Uterus (tissue), 2 donors: ENCODE results near the gene SCG2.

Experiments used
- CTCF ChIP-seq, 4 experiments: fragments of 200-600 bp in 2 of 4; fragments of 450-650 bp in 2 of 4; sonication (generic) in 2 of 4; IDR thresholded peaks; one replicate each; pipeline ENCODE4 v1.5.1; 2016 to 2019; ENCODE audit warnings: antibody characterized with exemption in 4 of 4, mild to moderate bottlenecking in 2 of 4, moderate library complexity in 1 of 4
- POLR2A ChIP-seq, 2 donors: fragments of 450-650 bp; IDR thresholded peaks; one replicate each; pipeline ENCODE4 v1.6.1; 2016; ENCODE audit warnings: antibody characterized with exemption in 2 of 2, mild to moderate bottlenecking in 1 of 2, moderate library complexity in 1 of 2

- no peak for TF ChIP-seq CTCF (IDR thresholded peaks at IDR 0.05)
- TF ChIP-seq POLR2A (IDR thresholded peaks at IDR 0.05): no peak
Measured at GRCh38 chr2:223601018-223601417, 1.1 kb downstream of the SCG2 start.
